Stimulated activated CD4-positive, alpha-beta T cell treated with anti-CD3 and anti-CD28 coated beads, Interleukin-15, amount 100 ng/mL, for 48 hours (primary cell): Measurements from ENCODE around the gene PITX2.

Source experiments
- DNase-seq, 2 donors: peaks; one replicate each; pipeline ENCODE4 v3.0.0-alpha.2; 2020; ENCODE audit warnings: low read depth in 2 of 2

The PITX2 gene

DNA sequence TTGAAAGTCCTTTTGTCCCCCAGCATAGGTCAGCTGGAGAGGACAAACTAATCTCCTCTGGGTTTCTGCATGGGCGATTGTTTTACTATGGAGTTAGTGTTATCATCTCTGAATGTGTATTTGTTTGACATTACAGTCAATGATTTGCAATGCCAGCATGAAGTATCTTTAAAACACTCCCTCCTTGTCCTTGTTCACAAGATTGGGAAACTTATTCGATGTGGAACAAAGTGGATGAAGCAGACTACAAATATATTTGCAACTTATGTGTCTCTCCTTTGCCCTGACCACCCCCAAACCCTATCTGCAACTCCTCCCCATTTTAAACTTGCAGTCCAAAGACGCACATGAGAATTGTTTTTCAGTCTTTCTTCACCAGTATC is 1.5 kb upstream of the PITX2 start:
- no peak for DNase-seq

DNA sequence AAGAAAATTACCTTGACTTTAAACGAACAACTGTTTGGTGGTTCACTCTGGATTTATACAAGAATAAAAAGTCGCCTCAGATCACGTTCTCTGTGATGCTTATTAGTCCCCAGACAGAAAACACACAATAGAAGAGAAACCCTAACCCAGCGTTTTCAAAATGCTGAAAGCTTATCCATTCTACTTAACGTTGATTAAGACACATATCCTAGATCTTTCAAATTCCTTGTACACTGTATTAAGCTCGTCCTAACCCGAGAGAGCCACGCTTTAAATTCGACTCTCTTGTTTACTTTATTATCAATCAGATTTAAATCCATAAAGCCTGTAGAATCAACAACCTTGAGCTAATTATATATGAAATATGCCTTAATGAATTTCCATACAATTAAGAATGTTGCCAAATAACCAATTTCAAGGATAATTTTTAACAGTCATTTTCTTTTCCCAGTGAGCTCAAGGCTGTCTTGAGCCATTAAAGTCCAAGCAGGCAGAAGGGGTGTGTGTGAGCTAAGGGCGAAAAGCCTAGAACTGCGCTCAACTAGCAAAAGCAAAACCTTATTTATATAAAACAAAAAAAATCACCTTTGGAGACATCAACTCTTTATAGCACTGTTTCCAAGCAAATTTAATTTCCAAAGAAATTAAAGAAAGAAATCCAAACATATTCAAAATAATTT is 981 bp upstream of the PITX2 start:
- DNase-seq = no peak

DNA sequence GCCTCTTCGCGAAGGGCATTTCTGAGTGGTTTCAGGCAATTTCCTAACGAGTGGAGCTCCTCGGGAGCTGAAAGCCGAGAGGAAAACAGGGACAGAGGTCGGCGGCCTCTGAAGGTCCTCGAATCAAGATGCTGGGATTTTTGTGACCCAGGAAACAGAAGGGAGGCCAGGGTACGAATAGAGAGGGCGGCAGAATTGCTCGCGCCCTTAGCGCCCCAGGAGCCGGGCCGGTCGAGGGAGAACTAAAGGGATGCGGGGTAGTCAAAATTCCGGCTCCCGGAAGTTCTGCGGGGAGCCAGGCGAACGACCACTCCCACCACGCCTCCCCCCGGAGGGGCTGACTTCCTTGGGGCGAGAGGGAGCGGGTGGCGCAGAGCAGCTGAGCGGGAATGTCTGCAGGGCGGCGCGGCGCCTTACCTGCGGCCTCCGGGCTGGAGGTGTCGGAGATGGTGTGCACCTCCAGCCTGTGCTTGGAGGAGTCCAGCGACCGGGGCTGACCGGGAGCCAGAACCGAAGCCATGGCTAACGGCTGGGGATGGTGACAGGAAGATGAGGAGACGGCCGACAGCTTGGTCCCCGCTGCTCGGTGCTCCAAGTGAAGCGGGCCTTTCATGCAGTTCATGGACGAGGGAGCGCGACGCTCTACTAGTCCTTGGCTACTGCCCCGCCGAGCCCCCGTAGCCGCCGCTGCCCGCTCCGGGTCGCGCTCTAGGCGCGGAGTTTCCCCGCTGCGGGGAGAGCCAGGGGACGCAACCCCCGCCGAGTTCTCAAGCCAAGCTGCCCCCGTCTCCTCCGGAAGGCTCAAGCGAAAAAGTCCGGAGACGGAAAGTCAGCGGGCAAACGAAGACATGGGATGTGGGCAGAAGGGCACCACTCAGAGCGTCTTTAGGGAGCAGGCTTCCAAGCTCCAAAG is 782 bp downstream of the PITX2 start:
- DNase-seq = no peak

DNA sequence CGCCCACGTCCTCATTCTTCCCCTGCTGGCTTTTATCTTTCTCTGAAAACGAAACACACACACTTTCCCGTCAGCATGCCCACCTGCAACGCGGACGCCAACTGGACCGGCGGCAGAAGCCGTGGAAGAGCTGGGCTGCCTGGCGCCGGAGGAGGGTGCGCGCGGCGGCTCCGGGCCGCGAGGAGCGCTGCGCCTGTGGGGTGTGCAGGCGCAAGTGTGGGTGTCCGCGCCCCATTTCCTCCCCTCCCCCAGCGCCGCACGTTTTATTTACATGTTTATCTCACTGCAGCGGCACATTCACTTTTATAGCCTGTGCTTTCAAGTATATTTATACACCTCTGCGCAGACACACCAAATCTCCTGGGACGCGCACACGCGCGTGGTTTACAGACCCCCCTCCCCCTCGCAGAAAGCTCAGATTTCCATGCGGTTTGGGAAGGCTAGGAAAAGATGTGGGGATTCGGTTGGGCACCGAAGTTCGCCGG is 1.5 kb downstream of the PITX2 start:
- no peak for DNase-seq

DNA sequence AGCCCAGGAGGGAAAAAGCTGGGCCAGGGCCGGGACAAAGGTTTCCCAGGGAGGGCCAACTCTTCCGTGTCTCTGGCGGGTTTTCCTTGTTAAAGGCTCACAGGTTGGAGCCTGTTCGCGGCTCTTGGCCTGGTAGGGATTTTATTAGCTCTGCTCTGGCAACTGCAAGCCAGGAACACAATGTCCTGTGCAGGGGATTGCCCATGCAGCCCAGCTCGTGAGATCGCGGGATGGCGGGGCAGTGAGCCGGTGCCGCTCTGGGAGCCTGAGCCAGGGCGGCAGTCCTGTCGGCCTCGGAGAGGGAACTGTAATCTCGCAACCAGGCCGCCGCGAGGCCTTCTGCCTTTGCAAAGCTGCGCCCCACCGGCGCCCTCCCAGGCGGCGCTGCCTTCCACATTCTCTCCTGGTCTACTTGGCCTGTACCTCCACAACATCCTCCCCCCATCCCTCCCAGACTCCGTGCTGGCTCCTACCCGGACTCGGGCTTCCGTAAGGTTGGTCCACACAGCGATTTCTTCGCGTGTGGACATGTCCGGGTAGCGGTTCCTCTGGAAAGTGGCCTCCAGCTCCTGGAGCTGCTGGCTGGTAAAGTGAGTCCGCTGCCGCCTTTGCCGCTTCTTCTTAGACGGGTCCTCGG is 2.1 kb downstream of the PITX2 start:
- DNase-seq = no peak

DNA sequence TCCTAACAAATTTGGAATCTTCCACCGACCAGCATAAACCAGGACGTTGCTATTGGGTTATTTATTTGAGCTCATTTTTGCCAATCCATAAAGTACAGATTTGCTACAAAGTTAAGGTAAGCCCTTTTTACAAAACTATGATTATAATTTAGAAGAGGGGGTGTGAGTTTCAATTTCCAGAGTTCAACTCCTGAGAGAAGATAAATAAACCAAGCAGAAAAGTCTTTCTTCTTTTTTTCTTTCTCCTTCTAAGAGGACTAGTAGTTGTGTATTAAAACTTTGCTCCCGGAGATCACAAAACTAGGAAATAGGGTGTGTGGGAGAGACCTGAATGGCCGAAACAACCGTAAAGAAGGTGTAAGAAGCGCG is 2.6 kb downstream of the PITX2 start:
- DNase-seq = no peak

DNA sequence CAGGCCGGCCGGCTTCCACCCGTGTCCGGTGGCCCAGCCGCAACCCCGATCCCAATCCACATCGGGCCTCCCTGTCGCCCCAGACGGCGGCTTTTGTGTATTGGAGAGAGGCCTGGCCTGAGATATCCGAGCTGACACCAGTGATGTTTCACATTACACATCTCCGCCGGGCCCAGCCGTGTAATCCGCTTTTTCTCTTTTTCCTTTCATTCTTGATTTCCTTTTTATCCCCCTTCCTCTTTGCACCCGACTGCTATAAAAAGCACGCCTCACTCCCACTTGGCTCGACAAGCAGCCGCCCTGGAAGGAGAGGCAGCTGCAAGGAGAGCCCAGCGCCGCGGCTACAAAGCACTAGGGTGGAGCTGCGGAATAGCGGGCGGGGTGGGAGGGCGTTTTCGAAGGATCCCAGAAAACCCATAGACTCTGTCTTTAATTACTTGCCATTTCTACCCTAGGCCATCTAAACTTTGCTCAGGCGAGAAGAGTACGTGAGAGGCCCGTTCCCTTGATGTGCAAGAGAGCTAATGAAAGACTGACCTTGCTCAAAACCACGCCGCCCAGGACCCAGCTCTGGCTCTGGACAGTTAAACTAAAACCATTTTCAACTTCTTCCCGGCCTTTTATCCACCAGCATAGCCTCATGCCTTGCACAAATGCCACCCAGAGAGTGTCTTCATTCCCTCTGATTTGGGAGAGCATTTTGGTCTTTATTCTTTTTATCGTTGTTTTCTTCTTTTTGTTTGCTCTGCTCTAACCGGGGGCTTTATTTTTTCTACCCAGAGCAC is 3.2 kb downstream of the PITX2 start:
- no peak for DNase-seq

DNA sequence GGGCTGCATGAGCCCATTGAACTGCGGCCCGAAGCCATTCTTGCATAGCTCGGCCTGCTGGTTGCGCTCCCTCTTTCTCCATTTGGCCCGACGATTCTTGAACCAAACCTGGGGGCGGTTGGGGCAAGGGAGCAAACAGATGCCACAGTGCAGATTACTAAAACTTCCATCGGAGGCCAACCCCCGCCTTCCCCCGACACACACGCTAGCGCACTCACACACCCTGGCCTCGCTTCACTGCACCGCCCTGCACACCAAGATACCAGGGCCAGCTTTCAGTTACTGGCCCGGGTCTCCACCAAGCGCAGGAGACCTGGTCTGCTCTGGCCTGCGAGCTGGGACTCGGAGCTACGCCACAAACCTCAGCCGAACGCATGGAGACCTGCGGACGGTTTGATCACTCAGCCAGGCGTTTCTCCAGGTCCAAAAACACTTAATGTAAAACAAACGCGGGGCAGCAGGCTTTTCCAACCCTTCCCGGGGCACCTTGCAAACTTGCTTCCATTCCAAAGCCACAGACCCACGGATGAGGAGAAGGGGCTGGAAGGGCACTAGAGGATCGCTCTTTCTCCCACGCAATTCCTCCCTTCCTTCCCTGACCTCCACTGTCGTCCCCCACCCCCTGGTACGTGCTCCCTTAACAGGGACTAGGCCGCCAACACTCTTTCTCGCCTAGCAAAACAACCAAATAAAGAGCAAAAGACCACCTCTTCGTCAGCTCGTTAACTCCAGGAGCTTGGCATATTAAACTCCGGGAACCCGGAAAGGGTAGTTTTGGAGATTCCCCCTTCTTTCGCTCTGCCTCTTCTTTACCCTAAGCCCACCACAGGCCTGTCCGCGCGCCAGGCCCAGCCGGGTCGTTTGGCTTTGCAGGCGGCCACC is 4.1 kb downstream of the PITX2 start:
- no peak for DNase-seq

DNA sequence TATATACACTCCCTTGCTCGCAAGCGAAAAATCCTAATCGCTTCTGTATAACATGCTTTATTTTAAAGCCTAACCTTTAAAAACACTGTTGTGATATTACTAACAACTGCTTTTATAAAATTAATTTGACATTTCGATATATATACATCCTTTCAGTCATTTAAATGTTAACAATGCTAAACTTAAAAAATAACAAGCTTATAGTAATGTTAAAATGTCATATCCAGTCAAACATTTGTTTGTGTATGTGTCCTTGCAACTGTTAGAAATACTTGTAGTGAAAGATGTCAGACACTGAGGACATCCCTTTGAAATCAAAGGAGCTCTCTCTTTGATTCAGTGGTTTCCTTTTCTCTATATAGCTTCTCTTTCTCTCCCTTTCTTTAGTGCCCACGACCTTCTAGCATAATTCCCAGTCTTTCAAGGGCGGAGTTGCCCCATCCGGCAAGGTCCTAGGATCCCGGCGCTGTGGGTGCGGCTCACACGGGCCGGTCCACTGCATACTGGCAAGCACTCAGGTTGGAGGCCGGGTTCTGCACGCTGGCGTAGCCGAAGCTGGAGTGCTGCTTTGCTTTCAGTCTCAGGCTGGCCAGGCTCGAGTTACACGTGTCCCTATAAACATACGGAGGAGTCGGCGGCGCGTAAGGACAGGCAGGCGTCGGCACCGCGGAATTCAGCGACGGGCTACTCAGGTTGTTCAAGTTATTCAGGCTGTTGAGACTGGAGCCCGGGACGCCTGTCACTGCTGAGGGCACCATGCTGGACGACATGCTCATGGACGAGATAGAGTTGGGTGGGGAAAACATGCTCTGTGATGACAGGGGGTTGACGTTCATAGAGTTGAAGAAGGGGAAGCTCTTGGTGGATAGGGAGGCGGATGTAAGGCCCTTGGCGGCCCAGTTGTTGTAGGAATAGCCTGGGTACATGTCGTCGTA is 5.0 kb downstream of the PITX2 start:
- DNase-seq = no peak

DNA sequence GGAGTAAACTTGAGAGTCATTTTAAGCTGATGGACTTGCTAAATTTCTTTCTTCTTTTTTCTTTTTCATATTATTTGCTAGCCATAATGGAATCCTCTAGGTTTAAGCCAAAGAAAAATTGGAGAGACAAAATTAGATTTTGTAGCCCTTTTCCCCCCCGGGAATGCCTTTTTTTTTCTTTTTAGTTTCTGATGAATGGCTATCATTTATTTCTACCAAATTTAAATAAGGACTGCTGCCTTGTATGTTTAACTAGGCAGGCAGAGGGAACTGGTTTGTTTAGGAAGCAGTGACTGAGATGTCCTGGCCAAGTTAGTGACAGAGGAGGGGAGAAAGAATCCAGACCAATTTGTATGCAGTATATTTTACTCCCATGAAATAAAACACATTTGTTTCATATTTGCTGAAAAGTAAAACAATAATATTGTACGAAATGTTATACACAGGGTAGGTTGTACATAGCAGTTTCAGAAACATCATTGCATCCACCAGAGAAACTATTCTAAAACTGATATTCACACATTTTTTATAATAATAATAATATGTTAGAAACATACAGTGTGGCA is 5.7 kb downstream of the PITX2 start:
- DNase-seq = no peak

DNA sequence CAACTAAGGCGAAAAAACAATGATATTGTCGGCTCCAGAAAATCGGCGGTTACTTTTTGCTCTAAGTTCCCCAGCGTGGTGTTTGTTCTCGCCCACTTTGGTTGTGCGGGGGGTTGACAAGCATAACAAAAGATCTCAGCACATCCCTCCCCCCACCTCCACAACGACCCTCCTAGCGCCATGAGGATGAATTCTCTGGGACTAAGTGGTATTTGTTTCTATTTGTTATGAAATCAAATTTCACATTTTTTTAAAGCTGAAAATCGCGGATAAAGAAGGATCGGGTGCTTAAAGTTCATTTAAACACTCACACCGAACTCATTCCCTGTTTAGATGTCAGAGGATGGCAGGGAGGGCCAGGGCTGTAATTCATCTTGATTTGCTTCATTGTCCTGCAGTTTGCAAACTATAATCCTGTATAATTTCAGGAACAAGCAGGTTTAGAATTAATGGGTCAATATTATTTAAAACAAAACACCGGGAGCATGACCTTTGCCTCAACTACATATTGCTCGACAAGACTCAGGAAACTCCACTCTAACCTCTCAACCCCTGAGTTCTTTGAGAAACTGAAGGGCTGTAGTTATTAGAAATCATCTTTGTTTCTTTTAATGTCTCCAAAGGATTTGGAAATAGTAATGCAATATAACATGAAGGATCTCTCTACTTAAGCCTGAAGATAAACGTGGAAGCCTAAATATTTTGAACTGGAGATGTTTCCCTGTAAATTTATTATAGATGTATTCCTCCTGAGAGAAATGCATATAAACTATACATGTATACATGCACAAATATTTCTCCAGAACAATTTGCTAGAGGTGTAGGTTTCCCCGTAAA is 6.4 kb downstream of the PITX2 start:
- DNase-seq = no peak

DNA sequence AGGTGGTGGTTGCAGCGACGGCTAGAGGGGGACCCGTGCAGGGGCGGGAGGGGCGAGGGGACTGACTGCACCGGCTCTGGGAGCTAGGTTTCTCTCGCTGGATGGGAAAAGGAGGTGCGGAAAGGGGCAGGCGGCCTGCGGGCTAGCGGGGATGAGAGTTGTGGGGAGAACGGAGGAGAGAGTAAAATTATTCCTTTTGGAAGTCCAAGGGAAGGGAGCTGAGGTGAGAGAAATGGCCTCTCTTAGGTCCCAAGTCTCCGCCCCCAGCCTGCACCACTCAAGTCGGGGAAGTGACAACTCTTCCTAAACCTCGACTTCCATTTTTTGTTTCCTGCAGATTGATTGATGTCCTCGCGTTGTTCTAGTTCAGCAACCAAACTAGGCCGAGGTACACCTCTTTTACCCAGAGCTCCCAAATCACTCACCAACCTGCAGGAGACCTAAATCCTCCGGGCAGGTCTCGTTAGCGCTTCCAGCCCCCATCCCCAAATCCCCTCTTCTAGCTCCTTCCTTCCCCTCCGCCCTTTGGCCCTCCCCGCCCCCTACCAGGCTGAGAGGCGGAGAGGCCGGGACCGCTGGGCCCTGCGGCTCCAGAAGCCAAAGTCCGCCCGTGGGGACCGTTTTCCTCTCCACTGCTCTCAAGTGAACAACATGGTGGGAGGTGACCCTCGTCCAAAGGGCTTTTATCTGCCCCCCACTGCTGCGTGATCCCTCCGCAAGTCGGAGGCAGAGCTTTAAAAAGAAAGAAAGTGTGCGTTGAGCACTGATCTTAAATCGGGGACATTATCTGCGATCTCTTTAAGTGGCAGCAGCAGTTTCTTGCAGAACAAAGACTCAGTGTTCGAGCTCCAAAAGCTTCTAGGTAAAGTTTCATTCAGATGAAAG is 7.3 kb downstream of the PITX2 start:
- DNase-seq = no peak

DNA sequence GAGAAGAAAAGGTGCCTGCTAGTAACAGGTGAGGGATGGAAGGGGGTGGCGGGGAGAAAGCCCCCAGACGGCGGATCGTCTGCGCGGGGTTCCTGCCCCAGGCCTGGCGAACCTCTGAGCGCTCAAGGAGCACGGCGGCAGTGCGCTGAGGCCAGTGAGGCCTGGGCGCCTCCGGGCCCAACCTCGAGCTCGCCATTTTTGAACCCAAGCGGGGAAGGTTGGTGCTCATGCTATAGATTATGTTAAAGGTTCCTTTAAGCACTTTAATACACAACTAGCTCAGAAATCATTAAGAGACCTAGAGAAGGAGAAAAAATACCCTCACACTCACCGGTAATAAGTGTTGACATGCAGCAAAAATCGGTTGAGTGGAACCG is 7.9 kb downstream of the PITX2 start:
- DNase-seq = no peak

DNA sequence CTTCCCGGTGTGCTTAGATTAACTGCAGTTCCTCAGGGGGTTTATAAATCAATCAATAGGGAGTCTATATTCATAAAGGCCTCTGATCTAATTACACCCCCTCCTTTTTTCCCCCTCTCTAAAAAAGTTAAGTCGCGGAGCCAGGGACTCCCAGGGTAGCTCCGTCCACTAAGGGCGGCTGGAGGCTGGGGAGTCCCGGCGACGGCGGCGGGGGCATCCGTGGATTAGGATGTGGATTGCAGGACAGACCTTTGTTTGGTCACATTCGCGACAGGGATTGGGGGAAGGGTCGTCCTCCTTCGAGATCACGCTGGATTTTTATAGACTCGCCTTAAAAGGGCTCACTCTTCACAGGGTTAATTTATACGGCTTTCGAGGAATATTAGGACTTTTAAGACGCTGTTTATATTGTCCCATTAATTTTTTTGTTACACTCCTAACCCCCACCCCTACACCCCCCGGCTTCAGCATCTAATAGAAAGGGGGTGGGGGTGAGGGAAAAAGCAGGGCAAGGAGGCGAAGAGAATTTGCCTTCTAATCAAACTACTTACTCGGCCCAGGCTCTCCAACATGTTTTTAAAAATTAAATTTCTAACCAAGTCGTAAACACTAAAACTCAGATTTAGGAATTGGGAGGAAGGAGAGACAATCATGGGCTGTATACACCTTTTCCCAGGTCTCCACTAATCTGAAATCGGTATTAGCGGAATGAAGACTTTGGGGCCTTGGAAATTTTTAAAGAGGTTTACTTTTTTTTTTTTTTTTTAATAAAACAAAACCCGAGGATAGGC is 8.5 kb downstream of the PITX2 start:
- DNase-seq = no peak

DNA sequence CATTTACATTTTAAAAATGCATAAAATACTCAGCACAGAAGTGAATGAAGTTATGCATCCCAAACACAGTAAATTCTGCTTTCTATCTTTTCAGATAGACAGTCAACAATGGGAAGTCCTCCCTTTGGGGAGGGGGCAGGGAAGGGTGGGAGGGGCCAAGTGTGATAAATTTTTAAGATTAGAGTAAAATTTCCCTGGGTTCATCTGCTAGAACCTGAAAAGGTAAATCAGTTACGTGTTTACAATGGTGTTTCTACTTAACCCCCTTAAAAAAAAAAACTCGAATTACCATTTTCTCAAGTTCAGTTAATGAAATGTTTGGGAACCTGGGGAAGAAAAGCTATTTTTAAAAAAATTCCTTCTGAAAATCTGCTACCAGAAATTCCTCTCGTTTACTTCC is 9.1 kb downstream of the PITX2 start:
- no peak for DNase-seq

DNA sequence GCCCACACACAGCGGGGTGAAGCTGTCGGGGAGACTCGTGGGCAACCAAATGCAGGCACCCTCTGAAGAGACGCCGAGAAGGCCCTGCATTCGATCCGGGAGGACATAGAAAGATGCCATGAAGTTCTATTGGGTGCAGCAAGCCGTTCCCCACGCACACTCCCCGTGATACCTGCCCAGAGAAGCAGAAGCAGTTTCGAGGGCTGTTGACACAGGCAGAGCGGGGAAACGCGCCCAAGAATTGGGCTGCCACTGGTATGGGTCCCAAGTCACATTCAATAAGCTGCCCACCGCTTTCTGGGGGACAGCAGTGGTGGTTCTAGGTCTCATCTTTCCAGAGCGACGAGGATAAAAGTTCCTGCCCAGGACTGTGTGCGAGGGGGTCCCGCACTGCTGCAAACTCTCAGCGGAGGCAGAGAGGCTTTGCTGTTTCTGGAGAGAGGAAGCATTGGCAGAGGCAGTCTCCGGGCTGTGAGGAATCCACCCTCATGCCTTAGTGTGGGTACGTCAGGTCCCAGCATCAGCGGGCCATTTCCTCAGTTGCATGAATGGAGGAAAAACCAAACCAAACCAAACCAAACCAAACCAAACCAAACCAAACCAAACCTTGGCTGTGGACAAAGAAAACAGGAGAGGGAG is 10.1 kb downstream of the PITX2 start:
- DNase-seq = no peak
